RCC 7860 (cell line): Measurements from ENCODE around the gene SLC41A1.

Source experiments
- DNase-seq: peaks from one replicate; pipeline ENCODE4 v3.0.0-alpha.2; 2015; ENCODE audit warnings: low spot score
- FAIRE-seq: peaks from 2 replicates; lab custom pipeline; 2012; peaks lifted over from hg19 to GRCh38; lab: Jason Lieb, UNC

The SLC41A1 gene

DNA sequence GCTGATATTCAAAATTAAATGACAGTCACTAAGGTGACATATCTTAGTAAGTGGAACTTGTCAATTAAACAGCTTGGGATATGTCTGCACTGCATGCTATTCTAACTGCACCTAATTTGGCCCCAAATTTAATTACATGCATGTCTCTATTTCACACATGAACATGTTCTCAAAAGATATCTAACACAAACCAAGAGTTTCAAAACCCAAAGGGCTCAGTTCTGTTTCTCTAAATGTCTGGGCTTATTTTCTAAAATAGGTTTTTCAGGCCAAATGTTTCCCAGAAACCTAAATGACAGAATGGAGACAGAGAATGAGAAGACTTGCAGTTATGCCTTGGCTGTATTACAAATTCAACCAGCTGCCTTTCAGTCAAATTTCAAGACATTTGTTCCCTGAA lies 49.0 kb downstream of the SLC41A1 start:
- DNase-seq: no peak

GRCh38 chr1:205760606-205761005 lies 52.4 kb downstream of the SLC41A1 start:
- DNase-seq (no peak), FAIRE-seq (no peak)

More for the DNA sequence above, 49.0 kb downstream of the SLC41A1 start:
- no peak for FAIRE-seq

- DNase-seq (no peak), FAIRE-seq (no peak)
Measured at GRCh38 chr1:205756552-205756951, 56.4 kb downstream of the SLC41A1 start.

DNA sequence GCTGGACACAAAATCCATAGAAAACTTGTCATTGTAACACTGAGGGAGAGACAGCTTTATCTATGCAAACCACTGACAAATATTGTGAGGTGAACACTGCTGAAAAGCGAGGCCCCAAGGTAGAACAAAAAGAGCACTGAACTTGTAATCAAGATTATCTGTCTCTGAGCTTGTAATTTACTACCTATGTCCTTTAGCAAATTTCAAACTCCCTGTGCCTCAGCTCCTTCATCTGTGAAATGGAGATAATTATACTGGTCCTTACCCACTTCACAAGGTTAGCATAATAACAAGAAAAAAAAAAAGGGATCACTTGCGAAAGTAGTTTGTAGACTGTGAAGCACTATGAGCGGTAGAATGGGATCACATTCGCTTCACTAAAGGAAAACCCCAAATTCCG lies 58.1 kb downstream of the SLC41A1 start:
- DNase-seq (no peak), FAIRE-seq (no peak)

- FAIRE-seq (no peak), DNase-seq (no peak)
Measured at GRCh38 chr1:205751036-205751651, 61.9 kb downstream of the SLC41A1 start.

GRCh38 chr1:205750138-205751035 lies 62.6 kb downstream of the SLC41A1 start, which contains the start of gene NUCKS1:
Gene NUCKS1, minus strand, starts transcription at chr1:205750182. Its CDS starts 209 bp downstream, at chr1:205749973.
- FAIRE-seq: peak; percentile 96
- peak; percentile 99 for DNase-seq

DNA sequence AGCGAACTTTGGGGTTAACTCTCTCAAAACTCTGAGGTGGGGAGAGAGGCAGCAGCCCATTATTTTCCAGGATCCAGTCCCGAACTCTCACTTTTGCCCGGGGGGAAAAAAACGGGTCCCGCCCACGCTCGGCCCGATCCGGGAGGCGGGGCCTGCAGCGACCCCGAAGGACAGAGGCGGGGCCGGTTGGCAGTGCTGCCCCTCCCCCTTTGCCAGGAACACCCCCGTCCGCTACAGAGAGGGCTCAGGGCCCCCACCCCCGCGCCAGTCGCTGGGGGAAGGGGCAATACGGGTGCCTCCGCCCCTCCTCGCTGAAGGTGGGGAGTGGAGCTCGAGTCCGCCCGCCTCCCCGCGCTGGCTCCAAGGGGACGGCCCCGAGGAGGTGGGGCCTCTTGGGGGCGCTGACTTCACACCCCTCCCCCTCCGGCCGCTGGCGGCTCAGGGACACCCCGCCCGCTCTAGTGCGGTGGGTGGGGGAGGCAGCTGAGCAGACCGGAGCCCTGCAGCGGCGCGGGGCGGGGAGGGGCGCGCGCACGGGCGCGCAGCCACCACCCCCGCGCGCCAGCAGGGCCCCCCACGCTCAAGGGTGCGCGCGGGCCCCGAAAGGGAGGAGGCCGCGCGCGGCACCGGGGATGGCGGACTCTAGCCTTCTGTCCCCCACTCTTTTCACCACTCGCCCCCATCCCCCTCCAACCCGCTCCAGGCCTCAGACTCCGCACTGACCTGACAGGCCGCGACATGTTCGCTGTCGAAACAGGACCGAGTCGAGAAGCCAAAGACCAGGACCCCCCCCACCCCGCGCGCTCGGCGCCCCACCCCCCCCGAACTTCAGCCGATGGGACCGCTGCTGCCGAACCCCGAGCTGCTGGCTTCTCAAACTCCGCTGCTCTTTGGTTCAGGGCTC lies 63.5 kb downstream of the SLC41A1 start:
- peak; percentile 51 for FAIRE-seq

GRCh38 chr1:205748403-205749233 lies 64.4 kb downstream of the SLC41A1 start:
- DNase-seq (peak; percentile 16), FAIRE-seq (no peak)

More for the DNA sequence above, 63.5 kb downstream of the SLC41A1 start:
- peak; percentile 89 for DNase-seq

GRCh38 chr1:205746757-205747412 lies 66.1 kb downstream of the SLC41A1 start:
- no peak for DNase-seq
- FAIRE-seq: no peak

- FAIRE-seq (no peak), DNase-seq (no peak)
Measured at GRCh38 chr1:205744403-205744802, 68.6 kb downstream of the SLC41A1 start.

DNA sequence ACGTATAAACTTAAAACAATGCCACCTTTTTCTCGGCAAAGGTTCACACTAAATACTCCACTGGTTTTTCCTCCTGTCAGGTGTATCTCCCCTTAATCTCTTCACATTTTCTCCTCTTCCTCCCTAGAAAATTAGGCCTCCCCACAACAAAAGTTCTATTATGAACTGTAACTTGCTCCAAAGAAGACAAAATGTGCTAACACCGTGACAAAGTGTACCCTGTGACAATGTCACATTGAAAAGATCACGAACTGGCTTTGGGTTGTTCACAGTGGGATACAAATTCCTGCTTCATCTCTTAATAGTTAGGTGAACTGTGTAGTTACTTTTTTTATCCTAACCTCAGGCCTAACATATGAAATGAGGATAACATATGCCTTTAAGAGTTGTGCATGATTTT lies 69.0 kb downstream of the SLC41A1 start:
- DNase-seq: no peak
- no peak for FAIRE-seq

DNA sequence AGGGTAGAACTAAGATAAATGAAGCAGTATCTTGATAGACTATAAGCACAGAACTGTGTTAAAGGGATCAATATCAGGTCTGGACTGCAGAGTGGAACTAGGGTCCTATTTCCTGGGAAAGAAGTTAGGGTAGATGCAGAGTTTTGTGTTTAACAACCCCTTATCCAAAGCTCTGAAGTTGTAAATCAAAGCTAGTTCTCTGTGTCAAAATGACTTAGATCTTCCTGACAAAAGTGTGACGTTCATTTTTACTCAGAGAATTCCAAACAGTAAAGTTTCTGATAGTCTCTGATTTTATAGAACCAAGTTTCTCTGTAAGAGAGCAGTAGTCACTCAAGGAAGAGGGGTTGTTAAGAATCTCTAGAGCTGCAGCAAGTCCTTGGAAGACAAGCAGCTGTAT lies 71.3 kb downstream of the SLC41A1 start:
- DNase-seq (no peak), FAIRE-seq (no peak)

GRCh38 chr1:205739348-205740160 lies 73.4 kb downstream of the SLC41A1 start:
- DNase-seq (no peak), FAIRE-seq (no peak)
